Endometrial microvascular endothelial cells (primary cell): Measurements from ENCODE around the gene COL5A2. TPM values are rescaled to one million over a fixed set of nuclear protein-coding genes. Genes with fewer than 3 reads are reported as not detected.

ENCODE experiments used
- in situ Hi-C: cut with HindIII; loops from 2 replicates; pipeline ENCODE4 v1.10.0; 2017; ENCODE audit warnings: low sequenced_read_pairs, low pct_unique_long_range_greater_than_20kb; ENCODE audit errors: inconsistent ontology term
- total RNA-seq: library from RNA; depleted of rRNA; stranded (reverse); fragments of >200 nt; gene quantifications from one replicate; pipeline ENCODE4 v1.2.3, GENCODE V29; 2015; ENCODE audit errors: inconsistent ontology term

The COL5A2 gene
- total RNA-seq, 1 donor from 2014 or later, result 41.6 TPM

DNA sequence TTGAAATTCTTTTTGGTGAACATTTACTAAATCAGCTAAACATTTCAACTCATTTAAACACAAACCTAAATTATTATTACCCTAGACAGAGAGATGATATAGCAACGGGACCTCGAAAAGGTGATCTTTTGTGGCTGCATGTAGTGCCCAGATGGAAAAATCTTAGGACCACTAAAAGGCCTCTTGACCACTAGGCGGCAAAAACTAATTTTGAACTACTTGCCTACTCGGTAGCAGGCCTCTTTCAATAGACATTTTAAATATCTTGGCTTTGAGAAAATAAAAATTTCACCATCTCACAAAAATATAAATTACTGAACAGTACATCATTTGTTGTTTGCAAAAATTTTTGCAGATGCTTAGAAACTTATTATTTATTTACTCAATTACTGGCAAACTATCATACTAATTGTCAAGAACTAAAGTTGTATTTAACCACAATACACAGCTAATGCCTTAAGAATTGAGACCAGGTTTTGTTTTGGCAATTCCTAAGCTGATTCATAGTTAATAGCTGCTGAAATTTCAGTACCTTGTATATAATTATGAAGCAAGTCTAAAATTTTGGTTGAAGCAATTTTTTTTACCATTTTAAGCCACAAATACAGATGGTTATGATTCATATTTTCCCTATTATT is 196.0 kb downstream of the COL5A2 start:
- in situ Hi-C loops, result loop anchor here (25.0 kb wide), 1 partner anchor 446 kb away; no protein-coding TSS in a partner anchor

Other genes starting within 250 kb of the COL5A2 start
- 23.0 TPM for gene COL3A1, start 205.4 kb downstream of the COL5A2 start, total RNA-seq